Stomach smooth muscle (tissue), 2 donors: Measurements from ENCODE around the gene DCAF5.
A peak's percentile ranks its signal among the peaks of the same experiment; 100 is the strongest.

ENCODE experiments used
- H3K27ac ChIP-seq: one replicate; pipeline ENCODE4 v1.7.0; 2013; ENCODE audit warnings: mild to moderate bottlenecking, low read length, inconsistent platforms
- H3K27me3 ChIP-seq, 2 donors: one replicate each; pipeline ENCODE4 v1.7.0; 2013; ENCODE audit warnings: low read length in 2 of 2; ENCODE audit not compliant: insufficient read depth in 2 of 2, control insufficient read depth in 1 of 2
- H3K36me3 ChIP-seq, 2 donors: one replicate each; pipeline ENCODE4 v1.7.0; 2013; ENCODE audit warnings: low read length in 2 of 2; ENCODE audit not compliant: control insufficient read depth in 2 of 2, insufficient read depth in 2 of 2
- H3K4me1 ChIP-seq: one replicate; pipeline ENCODE4 v1.7.0; 2013; ENCODE audit warnings: low read length; ENCODE audit not compliant: control insufficient read depth, insufficient read depth
- H3K4me3 ChIP-seq, 2 donors: one replicate each; pipeline ENCODE4 v1.7.0; 2013; ENCODE audit warnings: low read length in 2 of 2
- H3K9ac ChIP-seq, 2 donors: one replicate each; pipeline ENCODE4 v1.7.0; 2013; ENCODE audit warnings: low read length in 2 of 2, mild to moderate bottlenecking in 1 of 2
- H3K9me3 ChIP-seq, 2 donors: one replicate each; pipeline ENCODE4 v1.7.0; 2013; ENCODE audit warnings: low read length in 2 of 2; ENCODE audit not compliant: control insufficient read depth in 2 of 2
- donor health status: healthy.
- donor health status: Pancreatic carcinoma.

Gene DCAF5

DNA sequence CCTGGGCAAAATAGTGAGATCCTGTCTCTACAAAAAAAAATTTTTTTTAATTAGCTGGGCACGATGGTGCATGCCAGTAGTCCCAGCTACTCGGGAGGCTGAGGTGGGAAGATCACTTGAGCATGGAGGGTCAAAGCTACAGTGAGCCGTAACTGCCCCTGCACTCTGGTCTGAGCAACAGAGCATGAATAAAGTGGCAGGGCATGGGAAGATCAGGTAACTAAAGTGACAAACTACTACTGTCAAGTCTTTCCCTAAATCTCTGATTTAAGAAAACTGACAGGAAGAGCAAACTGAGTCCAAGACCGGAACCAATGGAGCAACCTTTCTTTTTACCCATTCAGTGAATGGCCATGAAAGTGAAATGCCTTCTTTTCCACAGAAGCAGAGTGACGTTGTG lies 10.8 kb downstream of the DCAF5 start:
- Histone ChIP-seq H3K4me1 (peaks cover 3% of the 10 kb centered on the region), H3K4me3 (no peak overlapping the region), H3K27me3 (no peaks in the 10 kb centered on the region), H3K36me3 (no peaks in the 10 kb centered on the region), H3K9me3 (no peaks in the 10 kb centered on the region), H3K9ac (no peak overlapping the region), H3K27ac (no peak overlapping the region)

DNA sequence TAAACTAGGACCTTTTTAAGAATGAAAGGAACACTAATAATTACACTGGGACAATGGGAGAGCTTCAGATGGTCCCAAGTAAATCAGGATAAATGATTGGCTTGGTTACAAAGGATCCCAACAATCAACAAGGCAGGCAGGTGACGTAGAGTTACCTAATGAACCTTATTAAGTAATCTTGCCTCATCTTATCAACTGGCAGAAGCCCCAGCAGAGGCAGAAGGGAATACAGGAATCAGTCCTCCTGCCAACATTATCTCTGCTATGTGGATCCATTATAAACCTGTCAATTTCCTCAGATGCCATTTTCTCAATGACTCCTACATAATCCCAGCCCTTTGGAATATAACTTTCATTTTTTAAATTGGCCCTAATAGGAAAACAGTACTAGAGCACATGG lies 11.4 kb downstream of the DCAF5 start:
- Histone ChIP-seq H3K9ac (no peak overlapping the region), H3K27ac (no peak overlapping the region), H3K4me1 (peaks cover 3% of the 10 kb centered on the region), H3K9me3 (no peaks in the 10 kb centered on the region), H3K4me3 (no peak overlapping the region), H3K36me3 (no peaks in the 10 kb centered on the region), H3K27me3 (no peaks in the 10 kb centered on the region)

GRCh38 chr14:69139743-69140142 lies 13.2 kb downstream of the DCAF5 start:
- Histone ChIP-seq H3K27ac (no peak overlapping the region), H3K9ac (no peak overlapping the region), H3K4me3 (no peak overlapping the region), H3K9me3 (no peaks in the 10 kb centered on the region), H3K4me1 (peaks cover 3% of the 10 kb centered on the region), H3K27me3 (no peaks in the 10 kb centered on the region), H3K36me3 (no peaks in the 10 kb centered on the region)

GRCh38 chr14:69137843-69138535 lies 14.9 kb downstream of the DCAF5 start:
- peaks cover 5% of the 10 kb centered on the region for H3K4me1 ChIP-seq
- no peaks in the 10 kb centered on the region for H3K36me3 ChIP-seq
- H3K27me3 ChIP-seq = no peaks in the 10 kb centered on the region
- no peaks in the 10 kb centered on the region for H3K9me3 ChIP-seq
- H3K27ac ChIP-seq = no peak overlapping the region
- H3K4me3 ChIP-seq = no peak overlapping the region
- H3K9ac ChIP-seq = no peak overlapping the region

DNA sequence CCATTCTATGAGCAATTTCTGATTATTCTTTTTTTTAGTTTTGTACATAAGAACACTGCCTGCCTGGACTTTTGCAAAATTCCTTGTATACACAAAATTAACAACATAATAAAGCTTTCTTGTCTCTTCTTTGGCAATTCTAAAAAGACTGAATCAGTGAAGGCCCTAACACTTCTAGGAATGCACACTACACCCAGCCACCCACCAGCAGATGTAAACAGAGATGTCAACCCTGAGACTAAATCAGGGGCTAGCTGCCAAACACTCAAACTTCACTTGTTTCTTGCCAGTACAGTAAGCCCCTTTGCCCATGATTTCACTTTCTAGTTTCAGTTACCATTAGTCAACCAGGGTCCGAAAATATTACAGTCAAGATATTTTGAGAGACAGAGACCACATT lies 15.5 kb downstream of the DCAF5 start:
- H3K27ac ChIP-seq = no peak overlapping the region
- H3K4me3 ChIP-seq = no peak overlapping the region
- H3K9ac ChIP-seq = no peak overlapping the region
- H3K36me3 ChIP-seq = no peaks in the 10 kb centered on the region
- H3K9me3 ChIP-seq = no peaks in the 10 kb centered on the region
- H3K27me3 ChIP-seq = no peaks in the 10 kb centered on the region
- peaks cover 5% of the 10 kb centered on the region for H3K4me1 ChIP-seq

- Histone ChIP-seq H3K4me1 (peaks cover 5% of the 10 kb centered on the region), H3K27ac (no peak overlapping the region), H3K9me3 (no peaks in the 10 kb centered on the region), H3K9ac (no peak overlapping the region), H3K4me3 (no peak overlapping the region), H3K36me3 (no peaks in the 10 kb centered on the region), H3K27me3 (no peaks in the 10 kb centered on the region)
Measured at GRCh38 chr14:69135133-69135532, 17.8 kb downstream of the DCAF5 start.

- peaks cover 15% of the 10 kb centered on the region for H3K4me1 ChIP-seq
Measured at GRCh38 chr14:69133206-69134125, 19.5 kb downstream of the DCAF5 start.

DNA sequence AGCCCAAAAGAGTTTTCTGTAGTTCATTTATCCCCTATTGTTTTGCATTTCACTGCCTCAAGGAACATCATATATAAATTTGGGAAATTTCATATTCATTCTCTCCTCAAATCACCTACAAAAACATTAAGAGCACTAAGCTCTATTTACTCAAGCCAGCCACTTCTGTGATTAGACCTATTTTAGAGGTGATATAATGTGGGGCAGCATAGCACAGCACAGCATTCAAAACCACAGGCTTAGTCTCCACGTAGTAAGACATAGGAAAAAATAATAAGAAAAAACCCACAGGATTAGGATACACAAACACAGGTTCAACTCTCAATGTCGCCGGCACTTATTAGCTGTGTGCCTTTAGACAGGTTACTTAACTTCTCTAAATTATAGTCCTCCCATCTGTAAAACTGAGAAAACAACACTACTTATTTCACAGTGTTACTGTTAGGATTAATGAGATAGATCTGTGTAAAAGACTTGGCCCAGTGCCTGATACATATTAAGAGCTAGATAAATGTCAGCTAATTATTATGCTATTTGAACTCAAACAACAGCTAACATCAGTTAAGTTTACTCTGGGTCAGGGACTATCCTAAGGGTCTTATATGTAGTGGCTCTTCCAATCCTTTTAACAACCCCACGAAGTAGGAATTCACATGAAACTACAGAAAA lies 20.3 kb downstream of the DCAF5 start:
- H3K9ac ChIP-seq = no peak overlapping the region
- H3K27me3 ChIP-seq = no peaks in the 10 kb centered on the region
- H3K9me3 ChIP-seq = no peaks in the 10 kb centered on the region
- H3K36me3 ChIP-seq = no peaks in the 10 kb centered on the region
- peaks cover 15% of the 10 kb centered on the region for H3K4me1 ChIP-seq
- H3K4me3 ChIP-seq = no peak overlapping the region
- no peak overlapping the region for H3K27ac ChIP-seq

More at GRCh38 chr14:69133206-69134125, 19.5 kb downstream of the DCAF5 start:
- no peak overlapping the region for H3K27ac ChIP-seq
- H3K4me3 ChIP-seq = no peak overlapping the region
- no peaks in the 10 kb centered on the region for H3K9me3 ChIP-seq
- no peaks in the 10 kb centered on the region for H3K27me3 ChIP-seq
- no peak overlapping the region for H3K9ac ChIP-seq
- H3K36me3 ChIP-seq = no peaks in the 10 kb centered on the region

GRCh38 chr14:69131176-69131575 lies 21.7 kb downstream of the DCAF5 start:
- Histone ChIP-seq H3K4me1 (peaks cover 12% of the 10 kb centered on the region), H3K27ac (no peak overlapping the region), H3K9me3 (no peaks in the 10 kb centered on the region), H3K4me3 (no peak overlapping the region), H3K9ac (no peak overlapping the region), H3K36me3 (no peaks in the 10 kb centered on the region), H3K27me3 (no peaks in the 10 kb centered on the region)

- H3K4me1 ChIP-seq = peaks cover 12% of the 10 kb centered on the region
- H3K27ac ChIP-seq = peak overlapping the region; percentile 47
- H3K4me3 ChIP-seq = no peak overlapping the region
- H3K36me3 ChIP-seq = no peaks in the 10 kb centered on the region
- no peaks in the 10 kb centered on the region for H3K27me3 ChIP-seq
- H3K9me3 ChIP-seq = no peaks in the 10 kb centered on the region
- peak overlapping the region; percentile 21 to 24 for H3K9ac ChIP-seq
Measured at GRCh38 chr14:69129264-69129880, 23.5 kb downstream of the DCAF5 start.
